Stimulated activated CD4-positive, alpha-beta T cell treated with anti-CD3 and anti-CD28 coated beads, Interleukin-1b, Interleukin-23, amount 100 ng/mL, for 1 hour (primary cell): ENCODE data around the gene IQCM.
"Not testable (repeated sequence)": the region's sequence is repeated elsewhere in the genome, so short reads cannot be mapped to it uniquely, and the experiment has no call there.

Experiments
- DNase-seq, 2 donors: peaks; one replicate each; pipeline ENCODE4 v3.0.0-alpha.2; 2020; ENCODE audit warnings: low read depth in 2 of 2

Gene IQCM

GRCh38 chr4:149468669-149469068 lies 347.0 kb downstream of the IQCM start:
- not testable (repeated sequence) for DNase-seq

GRCh38 chr4:149466446-149466845 lies 349.2 kb downstream of the IQCM start:
- no peak for DNase-seq

GRCh38 chr4:149465955-149466354 lies 349.7 kb downstream of the IQCM start:
- no peak for DNase-seq

- no peak for DNase-seq
These were observed 372.1 kb downstream of the IQCM start for GRCh38 chr4:149443537-149443936.

- no peak for DNase-seq
These were observed 374.3 kb downstream of the IQCM start for GRCh38 chr4:149441338-149441737.

- no peak for DNase-seq
These were observed 389.2 kb downstream of the IQCM start for GRCh38 chr4:149426461-149426860.

GRCh38 chr4:149409555-149409962 lies 406.1 kb downstream of the IQCM start:
- no peak for DNase-seq

- DNase-seq = no peak
These were observed 406.5 kb downstream of the IQCM start for GRCh38 chr4:149409146-149409545.

GRCh38 chr4:149404143-149404542 lies 411.5 kb downstream of the IQCM start:
- no peak for DNase-seq

GRCh38 chr4:149403081-149403480 lies 412.6 kb downstream of the IQCM start:
- no peak for DNase-seq

GRCh38 chr4:149398993-149399392 lies 416.6 kb downstream of the IQCM start:
- no peak for DNase-seq

GRCh38 chr4:149370785-149371420 lies 444.7 kb downstream of the IQCM start:
- DNase-seq = no peak

GRCh38 chr4:149370002-149370401 lies 445.6 kb downstream of the IQCM start:
- no peak for DNase-seq

- no peak for DNase-seq
These were observed 462.4 kb downstream of the IQCM start for GRCh38 chr4:149353241-149353640.

- no peak for DNase-seq
These were observed 466.1 kb downstream of the IQCM start for GRCh38 chr4:149349541-149349940.

- DNase-seq = no peak
These were observed 468.5 kb downstream of the IQCM start for GRCh38 chr4:149347139-149347538.

- DNase-seq = no peak
These were observed 470.2 kb downstream of the IQCM start for GRCh38 chr4:149345424-149345823.

GRCh38 chr4:149344436-149344835 lies 471.2 kb downstream of the IQCM start:
- DNase-seq = no peak

GRCh38 chr4:149343614-149344013 lies 472.0 kb downstream of the IQCM start:
- DNase-seq = no peak

GRCh38 chr4:149341117-149341516 lies 474.5 kb downstream of the IQCM start:
- DNase-seq = not testable (repeated sequence)

GRCh38 chr4:149328161-149328560 lies 487.5 kb downstream of the IQCM start:
- no peak for DNase-seq

- no peak for DNase-seq
These were observed 493.4 kb downstream of the IQCM start for GRCh38 chr4:149322203-149322602.

GRCh38 chr4:149321438-149321837 lies 494.2 kb downstream of the IQCM start:
- DNase-seq = no peak

- no peak for DNase-seq
These were observed 504.6 kb downstream of the IQCM start for GRCh38 chr4:149311076-149311475.
